HepG2 (cell line): ENCODE measurements around the gene GRIK4.

Experiments used
- DMAP1 ChIP-seq: IDR thresholded peaks from 2 replicates; pipeline ENCODE4 v1.6.1; 2016
- EP300 ChIP-seq, 3 experiments: sonication (generic) in 1 of 3; formaldehyde crosslinking in 1 of 3; IDR thresholded peaks; 2 replicates each; pipeline versions ENCODE4 v1.5.1 to v1.6.1; 2011 to 2020; ENCODE audit warnings: low read depth in 2 of 3, low read length in 2 of 3, borderline replicate concordance in 1 of 3, improper control_type of control experiment in 1 of 3, mild to moderate bottlenecking in 1 of 3, missing genetic modification reagents in 1 of 3, moderate library complexity in 1 of 3
- MAX ChIP-seq: IDR thresholded peaks from 2 replicates; pipeline ENCODE4 v1.6.1; 2012; ENCODE audit warnings: inconsistent platforms
- POLR2A ChIP-seq, 2 experiments: IDR thresholded peaks; 2 replicates each; pipeline ENCODE4 v1.6.1; 2011; ENCODE audit warnings: low read depth in 2 of 2, low read length in 2 of 2, mild to moderate bottlenecking in 1 of 2, moderate library complexity in 1 of 2; ENCODE audit not compliant: insufficient read depth in 1 of 2
- TERF1 ChIP-seq: sonication (generic); formaldehyde crosslinking; IDR thresholded peaks from 2 replicates; pipeline ENCODE4 v1.8.0; 2022; ENCODE audit warnings: mild to moderate bottlenecking, missing genetic modification reagents, moderate library complexity

DNA sequence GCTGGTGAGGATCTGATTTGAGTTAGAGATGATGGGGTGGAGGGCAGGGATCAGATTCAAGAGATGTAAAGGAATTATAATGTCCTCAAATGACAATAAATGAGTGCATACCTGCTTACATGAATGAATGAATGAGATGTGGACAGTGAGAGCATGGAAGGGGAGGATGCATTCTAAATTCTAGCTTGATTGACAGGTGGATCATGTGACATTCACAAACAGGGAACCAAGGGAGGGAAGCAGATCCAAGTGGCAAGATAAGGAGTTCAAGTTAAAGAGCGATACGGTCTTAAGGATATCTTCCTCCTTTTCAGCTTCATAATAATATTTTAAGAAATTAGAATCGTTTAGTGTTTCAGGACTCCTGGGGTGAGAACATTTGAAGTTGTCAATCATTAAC lies 341.9 kb downstream of the GRIK4 start:
- TF ChIP-seq TERF1 (CRISPR knock-in tag) (no peak), MAX (no peak), EP300 (IDR thresholded peaks at IDR 0.05; ENCODE audit: low read depth in 2 of 2, low read length in 2 of 2) (no peak), EP300 (CRISPR knock-in tag; IDR thresholded peaks at IDR 0.05; ENCODE audit: borderline replicate concordance) (no peak), DMAP1 (no peak), POLR2A (IDR thresholded peaks at IDR 0.05; ENCODE audit: insufficient read depth in 1 of 2, low read depth in 2 of 2, low read length in 2 of 2) (no peak)
